ENCODE data around the gene NR2C2AP. TPM values are rescaled to one million over a fixed set of nuclear protein-coding genes. Genes with fewer than 3 reads are reported as not detected.

NR2C2AP gene
- total and polyA plus RNA-seq, 2 of the 13 experiments (the other 11 are each of a cell fraction or from before 2014, with no cell fraction given) = 12.2 to 26.8 TPM

- TF ChIP-seq SP5 (CRISPR knock-in tag; IDR thresholded peaks at IDR 0.05; ENCODE audit: borderline replicate concordance, low read depth) (no peak), ZNF850 (CRISPR knock-in tag; conservative IDR thresholded peaks at IDR 0.05) (no peak), ZNF776 (CRISPR knock-in tag; IDR thresholded peaks at IDR 0.05) (no peak), SOX5 (CRISPR knock-in tag; IDR thresholded peaks at IDR 0.05; ENCODE audit: borderline replicate concordance) (peak; percentile 27; the same call in 1 of the 2 replicates), ZHX1 (CRISPR knock-in tag; IDR thresholded peaks at IDR 0.05; ENCODE audit: low read depth) (no peak), MTERF4 (CRISPR knock-in tag; IDR thresholded peaks at IDR 0.05) (peak; percentile 84; the same call in 1 of the 2 replicates), ZNF451 (CRISPR knock-in tag; IDR thresholded peaks at IDR 0.05) (no peak), CEBPZ (IDR thresholded peaks at IDR 0.05; ENCODE audit: low read length) (no peak), THRA (CRISPR knock-in tag; IDR thresholded peaks at IDR 0.05; ENCODE audit: borderline replicate concordance) (peak; percentile 74), YEATS4 (CRISPR knock-in tag; IDR thresholded peaks at IDR 0.05; ENCODE audit: borderline replicate concordance) (no peak), ZNF501 (CRISPR knock-in tag; IDR thresholded peaks at IDR 0.05) (no peak), HDAC6 (IDR thresholded peaks at IDR 0.05; ENCODE audit: low read depth, low read length) (no peak), MXD1 (CRISPR knock-in tag; IDR thresholded peaks at IDR 0.05) (no peak), HNF1A (IDR thresholded peaks at IDR 0.05; ENCODE audit: low read depth) (no peak), HNF1A (CRISPR knock-in tag; IDR thresholded peaks at IDR 0.05; ENCODE audit: borderline replicate concordance) (no peak), NR2C2 (CRISPR knock-in tag; IDR thresholded peaks at IDR 0.05; ENCODE audit: borderline replicate concordance) (no peak), NCOA5 (CRISPR knock-in tag; IDR thresholded peaks at IDR 0.05) (no peak)
Observed at GRCh38 chr19:19214892-19215291, 11.7 kb upstream of the NR2C2AP start (continued).

Measured in HepG2 (cell line).